GM12878 (cell line): ENCODE data around the gene CLK2. TPM values are rescaled to one million over a fixed set of nuclear protein-coding genes. Genes with fewer than 3 reads are reported as not detected.

Source experiments
- ATAC-seq: fragments of 200-7000 bp; cut with Tn5 transposase; 3 replicates; pipeline ENCODE4 v1.9.1; 2020; ENCODE audit warnings: mild to moderate bottlenecking, moderate library complexity
- BruUV-seq: library from RNA; stranded (reverse); fragments of 400-500 nt; replicated peaks from 2 replicates; lab custom pipeline; 2021; lab: Mats Ljungman, UMichigan
- CTCF ChIA-PET: fragments of 300-600 bp; sonication (Branson Sonifier 250); formaldehyde crosslinking; extraction: SDS; loops from one replicate; lab custom pipeline; 2021; ENCODE audit warnings: inconsistent platforms; lab: Yijun Ruan, JAX
- POLR2A ChIA-PET: fragments of 350-600 bp; formaldehyde crosslinking; extraction: SDS; loops from one replicate; lab custom pipeline; 2021; ENCODE audit warnings: inconsistent platforms; lab: Charles Lee
- RAD21 ChIA-PET: fragments of 300-600 bp; sonication (Branson Sonifier 250); formaldehyde crosslinking; loops from one replicate; lab custom pipeline; 2023; ENCODE audit warnings: antibody characterized with exemption; ENCODE audit not compliant: unreplicated experiment; lab: Charles Lee
- SMC1A ChIA-PET: fragments of 300-600 bp; sonication (Branson Sonifier 250); formaldehyde crosslinking; loops from one replicate; lab custom pipeline; 2023; ENCODE audit not compliant: unreplicated experiment, uncharacterized antibody; lab: Charles Lee
- DNase-seq: peaks from one replicate; pipeline ENCODE4 v3.0.0-alpha.2; 2011; ENCODE audit warnings: low read depth, low spot score
- FAIRE-seq: peaks from 3 replicates; lab custom pipeline; 2011; peaks lifted over from hg19 to GRCh38; lab: Jason Lieb, UNC
- H2AFZ ChIP-seq: 2 replicates; pipeline ENCODE4 v1.6.0; 2011; ENCODE audit warnings: low read depth, low read length, control low read depth; ENCODE audit not compliant: control insufficient read depth
- H3K27ac ChIP-seq: 2 replicates; pipeline ENCODE4 v1.5.1; 2011; ENCODE audit warnings: control low read depth; ENCODE audit not compliant: control insufficient read depth, insufficient read depth
- H3K27me3 ChIP-seq, 2 experiments: replicated peaks in 1 of 2; 2 replicates each; pipeline versions ENCODE4 v1.6.0 to v1.6.1; 2011; ENCODE audit warnings: low read length in 1 of 2; ENCODE audit not compliant: control insufficient read depth in 2 of 2, insufficient read depth in 2 of 2
- H3K36me3 ChIP-seq, 2 experiments: 2 replicates each; pipeline ENCODE4 v1.5.1; 2011; ENCODE audit warnings: low read length in 1 of 2; ENCODE audit not compliant: control insufficient read depth in 2 of 2, insufficient read depth in 2 of 2
- H3K4me1 ChIP-seq: 2 replicates; pipeline ENCODE4 v1.6.1; 2011; ENCODE audit warnings: mild to moderate bottlenecking, low read length, moderate library complexity, mixed read lengths; ENCODE audit not compliant: control insufficient read depth, insufficient read depth
- H3K4me2 ChIP-seq: 2 replicates; pipeline ENCODE4 v1.6.0; 2011; ENCODE audit warnings: control low read depth; ENCODE audit not compliant: control insufficient read depth, insufficient read depth
- H3K4me3 ChIP-seq: fragments of 200-600 bp; sonication (generic); 2 replicates; pipeline ENCODE4 v1.5.1; 2016
- H3K79me2 ChIP-seq: 2 replicates; pipeline ENCODE4 v1.6.0; 2011; ENCODE audit warnings: low read length; ENCODE audit not compliant: control insufficient read depth, insufficient read depth
- H3K9ac ChIP-seq: 2 replicates; pipeline ENCODE4 v1.8.0; 2011; ENCODE audit warnings: low read length, control low read depth, mixed read lengths; ENCODE audit not compliant: control insufficient read depth, insufficient read depth
- H3K9me3 ChIP-seq: replicated peaks from 3 replicates; pipeline ENCODE4 v1.5.1; 2011; ENCODE audit warnings: mild to moderate bottlenecking, low read length; ENCODE audit not compliant: control insufficient read depth, insufficient read depth
- H4K20me1 ChIP-seq: 2 replicates; pipeline ENCODE4 v1.6.0; 2011; ENCODE audit not compliant: control insufficient read depth, insufficient read depth
- BRCA1 ChIP-seq: IDR thresholded peaks from 2 replicates; pipeline ENCODE4 v1.6.1; 2011; ENCODE audit warnings: low read depth, low read length, improper control_type of control experiment
- CREM ChIP-seq: IDR thresholded peaks from 2 replicates; pipeline ENCODE4 v1.6.1; 2014; ENCODE audit warnings: antibody characterized with exemption, low read depth
- E2F4 ChIP-seq: IDR thresholded peaks from 2 replicates; pipeline ENCODE4 v1.6.1; 2012; ENCODE audit warnings: low read depth, low read length, improper control_type of control experiment
- MEF2B ChIP-seq: fragments of 450-650 bp; IDR thresholded peaks from 2 replicates; pipeline ENCODE4 v1.6.1; 2018; ENCODE audit warnings: mild to moderate bottlenecking, moderate library complexity; ENCODE audit not compliant: partially characterized antibody, poor library complexity, severe bottlenecking
- MTA2 ChIP-seq: fragments of 450-650 bp; IDR thresholded peaks from 2 replicates; pipeline ENCODE4 v1.6.1; 2016; ENCODE audit warnings: low read depth, mild to moderate bottlenecking, moderate library complexity
- NFYB ChIP-seq: IDR thresholded peaks from 2 replicates; pipeline ENCODE4 v1.6.1; 2011; ENCODE audit warnings: low read depth, mild to moderate bottlenecking, low read length, improper control_type of control experiment, moderate library complexity; ENCODE audit not compliant: insufficient read depth
- NR2F1 ChIP-seq: fragments of 450-650 bp; conservative IDR thresholded peaks from 2 replicates; pipeline ENCODE4 v1.6.1; 2017; ENCODE audit warnings: mild to moderate bottlenecking
- POLR2AphosphoS5 ChIP-seq: IDR thresholded peaks from 2 replicates; pipeline ENCODE4 v1.6.1; 2011; ENCODE audit warnings: mild to moderate bottlenecking, low read length, inconsistent platforms
- RAD21 ChIP-seq: IDR thresholded peaks from 2 replicates; pipeline ENCODE4 v1.6.1; 2011; ENCODE audit warnings: mild to moderate bottlenecking, low read depth, low read length, moderate library complexity; ENCODE audit not compliant: insufficient read depth
- YY1 ChIP-seq: IDR thresholded peaks from 2 replicates; pipeline ENCODE4 v1.6.1; 2011; ENCODE audit warnings: low read depth, mild to moderate bottlenecking, low read length
- ZNF592 ChIP-seq: fragments of 450-650 bp; IDR thresholded peaks from 2 replicates; pipeline ENCODE4 v1.6.1; 2017; ENCODE audit warnings: mild to moderate bottlenecking, moderate library complexity
- WGBS: methylation state at CpG from one replicate; pipeline ENCODE4 v1.1.6; 2016; ENCODE audit warnings: low lambda C conversion rate; ENCODE audit not compliant: insufficient replicate concordance, insufficient coverage; ENCODE audit errors: missing lambda C conversion rate; 5-methylcytosine and 5-hydroxymethylcytosine counted together
- in situ Hi-C: fragments of 300-500 bp; cut with MboI; formaldehyde crosslinking; loops from 9 replicates; pipeline ENCODE4 v1.14.3; 2018; ENCODE audit warnings: mixed read lengths
- intact Hi-C: fragments of 100-400 bp; cut with micrococcal nuclease; formaldehyde crosslinking; loops from one replicate; pipeline ENCODE4 v1.14.2; 2022; ENCODE audit not compliant: unreplicated experiment
- polyA plus RNA-seq, 11 experiments: library from polyadenylated mRNA; depleted of rRNA in 4 of 11; unstranded in 6 of 11; stranded (reverse) in 5 of 11; fragments of >200 nt; fragmentation: Nextera tagmentation in 4 of 11; fragmentation: Illumina TruSeq in 1 of 11; extraction: Ambion mirVana in 4 of 11; extraction: Trizol in 1 of 11; gene quantifications; 1 replicate in 1 of 11; 2 replicates in 10 of 11; pipeline versions ENCODE4 v1.2.1 to v1.2.3, GENCODE V29; 2011 to 2016; ENCODE audit warnings: inconsistent platforms in 2 of 11, missing spikeins in 2 of 11, low read depth in 1 of 11
- total RNA-seq, 4 experiments: library from RNA; depleted of rRNA in 3 of 4; stranded (reverse); fragments of >200 nt in 3 of 4; fragmentation: Illumina TruSeq in 1 of 4; extraction: Trizol in 1 of 4; gene quantifications; 2 replicates each; pipeline versions ENCODE4 v1.2.1 to v1.2.3, GENCODE V29; 2013 to 2021

CLK2 gene
- total and polyA plus RNA-seq, 10 of the 15 experiments (the other 5 are each of a cell fraction or from before 2014, with no cell fraction given): 11.1 to 83.7 (median 36.7) TPM

GRCh38 chr1:155279268-155279667, 6.0 kb upstream of the CLK2 start:
- no TSS peak for BruUV-seq
- TF ChIP-seq RAD21 (no peak), POLR2AphosphoS5 (no peak), CREM (no peak)
- Histone ChIP-seq H3K36me3 (no peaks in the 10 kb centered on the region), H2AFZ (no peak overlapping the region), H3K27me3 (no peaks in the 10 kb centered on the region), H4K20me1 (no peaks in the 10 kb centered on the region), H3K4me2 (no peak overlapping the region; the same call in 1 of the 2 replicates), H3K4me1 (peaks cover 10% of the 10 kb centered on the region), H3K9ac (no peak overlapping the region), H3K27ac (no peak overlapping the region), H3K79me2 (no peaks in the 10 kb centered on the region), H3K4me3 (no peak overlapping the region), H3K9me3 (no peaks in the 10 kb centered on the region)
- ChIA-PET POLR2A (interaction anchor here (0.6 to 1.6 kb wide), 3 partner anchors 25 to 58 kb away, joined by 3 to 4 read pairs (median 3); no protein-coding TSS in a partner anchor), RAD21 (interaction anchor here (2.2 kb wide), 1 partner anchor 44 kb away, joined by 13 read pairs; no protein-coding TSS in a partner anchor), CTCF (interaction anchor here (0.7 to 1.8 kb wide), 8 partner anchors 13 to 62 kb away, joined by 3 to 6 read pairs (median 4); partner anchors contain the start of gene FDPS), SMC1A (interaction anchor here (0.7 to 1.5 kb wide), 3 partner anchors 27 to 44 kb away, joined by 3 to 10 read pairs (median 4); no protein-coding TSS in a partner anchor)
- WGBS: 32% methylated on average over 2 of the region's 2 CpGs
- no peak for ATAC-seq
- intact Hi-C loops: no loop called here
- in situ Hi-C loops: no loop called here
- FAIRE-seq: no peak
- no peak for DNase-seq

- Histone ChIP-seq H4K20me1 (no peaks in the 10 kb centered on the region), H3K4me1 (peaks cover 12% of the 10 kb centered on the region), H3K27me3 (no peaks in the 10 kb centered on the region), H3K9ac (no peak overlapping the region), H2AFZ (no peak overlapping the region), H3K4me3 (no peak overlapping the region; the same call in 1 of the 2 replicates), H3K79me2 (peaks cover under 1% of the 10 kb centered on the region), H3K4me2 (peak overlapping the region; percentile 99), H3K36me3 (no peaks in the 10 kb centered on the region), H3K27ac (no peak overlapping the region), H3K9me3 (no peaks in the 10 kb centered on the region)
- FAIRE-seq: no peak
- ChIA-PET CTCF (interaction anchor here (0.6 to 1.8 kb wide), 10 partner anchors 9 to 62 kb away, joined by 3 to 10 read pairs (median 4); partner anchors contain the start of genes FDPS and RUSC1), RAD21 (interaction anchor here (2.2 kb wide), 1 partner anchor 44 kb away, joined by 13 read pairs; no protein-coding TSS in a partner anchor), SMC1A (interaction anchor here (0.7 to 1.5 kb wide), 7 partner anchors 19 to 45 kb away, joined by 3 to 10 read pairs (median 3); partner anchors contain the start of gene RUSC1), POLR2A (interaction anchor here (0.6 to 1.6 kb wide), 4 partner anchors 19 to 814 kb away, joined by 3 to 4 read pairs (median 4); no protein-coding TSS in a partner anchor)
- intact Hi-C loops (loop anchor here (1.0 kb wide), 1 partner anchor 30 kb away; the partner anchor contains the start of gene FDPS), in situ Hi-C loops (no loop called here)
- no TSS peak for BruUV-seq
- WGBS: 22% methylated on average over 10 of the region's 10 CpGs
- no peak for ATAC-seq
- no peak for DNase-seq
- TF ChIP-seq NFYB (no peak), MEF2B (no peak), E2F4 (no peak), NR2F1 (no peak), ZNF592 (no peak), MTA2 (no peak), BRCA1 (no peak), YY1 (no peak)
Observed at GRCh38 chr1:155278689-155279160, 5.4 kb upstream of the CLK2 start.
